Activated naive CD8-positive, alpha-beta T cell treated with anti-CD3 and anti-CD28 coated beads, Interleukin-2, amount 50 U/mL, for 16 hours (primary cell): ENCODE results near the gene SKP2.
A peak's percentile ranks its signal among the peaks of the same experiment; 100 is the strongest.
"Not testable (repeated sequence)": the region's sequence is repeated elsewhere in the genome, so short reads cannot be mapped to it uniquely, and the experiment has no call there.

Experiments
- DNase-seq: peaks from one replicate; pipeline ENCODE4 v3.0.0-alpha.2; 2020; ENCODE audit warnings: low read depth, low spot score

The SKP2 gene

DNA sequence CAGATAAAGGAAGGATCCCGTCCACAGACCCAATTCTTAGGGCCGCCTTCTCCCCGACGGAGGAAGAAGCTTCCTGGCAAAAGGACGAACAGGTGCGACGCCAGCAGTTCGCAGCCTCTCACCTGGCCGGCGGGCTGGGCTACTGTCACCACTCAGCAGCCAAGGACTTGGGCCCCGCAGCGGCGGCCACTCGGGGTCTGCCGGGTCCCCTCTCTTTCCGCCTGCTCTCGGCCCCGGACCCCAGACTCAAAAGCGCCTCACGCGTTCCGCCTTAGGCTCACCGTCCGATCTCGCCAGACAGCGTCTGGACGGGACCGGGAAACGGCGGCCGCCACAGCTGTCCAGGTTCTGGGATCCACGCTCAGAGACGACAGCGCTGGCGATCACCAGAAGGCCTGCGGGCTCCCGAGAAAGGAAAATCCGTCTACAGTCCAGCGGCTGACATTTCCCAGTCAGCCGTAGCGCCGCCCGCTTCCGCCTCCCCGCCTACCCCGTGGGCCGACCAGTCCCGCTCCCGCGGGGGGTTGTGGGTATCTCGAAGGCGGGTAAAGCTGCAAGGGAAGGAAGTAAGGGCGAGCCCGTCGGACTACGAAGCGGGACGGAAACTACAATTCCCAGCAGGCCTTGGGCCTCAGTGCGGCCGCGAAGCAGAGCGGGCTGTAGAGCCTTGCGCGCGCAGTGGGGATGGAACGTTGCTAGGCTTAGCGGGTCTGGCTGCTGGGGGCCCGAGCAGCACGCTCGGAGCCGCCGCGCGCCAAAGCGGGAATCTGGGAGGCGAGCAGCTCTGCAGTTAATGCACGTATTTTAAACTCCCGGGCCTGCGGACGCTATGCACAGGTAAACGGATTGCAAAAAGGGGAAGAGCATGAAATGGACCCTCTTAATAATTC, at the start of gene SKP2, which contains the start of gene LMBRD2:
Gene SKP2, plus strand, starts transcription at position 678 of the 890 bp plus-strand sequence. Its CDS starts 152 bp downstream, at position 830.
Gene LMBRD2, minus strand, starts transcription at position 454 of the 890 bp plus-strand sequence. CDS start 8,538 bp downstream, outside the sequence.
- peak; percentile 96 for DNase-seq

DNA sequence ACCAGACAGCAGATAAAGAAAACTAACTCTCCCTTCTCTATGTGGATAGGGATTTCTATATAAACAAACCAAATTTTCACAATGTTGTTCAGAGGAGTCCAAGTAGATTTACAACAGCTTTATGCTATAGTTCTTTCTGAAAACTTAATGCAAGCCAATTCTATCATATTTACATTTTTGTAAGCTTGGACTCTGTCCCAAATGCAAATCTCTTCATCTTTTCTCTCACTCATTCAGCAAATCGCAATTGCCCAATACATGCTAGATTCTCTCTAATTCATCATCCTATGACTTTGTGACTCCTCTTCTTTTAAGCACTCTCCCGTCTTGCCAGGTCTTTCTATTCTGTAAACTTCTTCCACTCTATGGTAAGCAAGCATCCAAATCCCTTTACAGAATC, 46.1 kb upstream of the SKP2 start:
- no peak for DNase-seq

- DNase-seq = no peak
Measured at GRCh38 chr5:36108758-36109460, 43.0 kb upstream of the SKP2 start.

DNA sequence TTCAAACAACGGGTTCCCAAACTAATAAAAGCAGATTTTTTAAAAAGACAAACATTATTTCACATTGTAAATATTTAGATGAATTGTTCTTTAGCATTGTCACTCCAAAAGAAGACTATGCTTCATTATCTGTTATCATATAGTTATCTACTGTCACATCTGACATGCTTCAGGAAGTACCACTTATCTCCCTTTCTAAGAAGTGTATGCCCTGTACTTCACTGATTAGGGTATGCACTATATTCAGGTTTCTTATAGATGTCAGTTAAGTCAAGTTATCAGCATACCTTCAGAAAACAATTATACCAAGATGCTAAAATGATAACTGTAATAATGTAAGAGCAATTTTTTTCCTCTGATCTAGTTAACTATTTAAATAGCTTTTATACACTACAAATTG, 40.7 kb upstream of the SKP2 start:
- no peak for DNase-seq

DNA sequence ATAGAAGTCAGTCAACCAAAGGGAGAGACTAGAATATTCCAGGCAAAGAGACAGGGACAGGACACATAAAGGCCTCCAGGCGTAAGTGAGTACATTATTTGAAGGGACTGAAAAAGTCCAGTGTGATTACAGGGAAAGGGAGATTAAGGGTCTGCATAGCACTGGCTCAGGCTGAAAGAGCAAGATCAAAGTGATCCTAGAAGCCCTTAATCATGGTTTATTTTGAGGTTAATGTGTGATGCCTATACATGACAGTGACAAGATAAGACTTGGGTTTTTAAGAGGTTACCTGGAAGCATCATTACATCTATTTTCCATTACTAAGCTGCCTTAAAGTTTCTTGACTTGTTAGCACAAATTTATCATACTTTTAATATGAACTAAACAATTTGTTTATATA, 26.0 kb upstream of the SKP2 start:
- no peak for DNase-seq

- DNase-seq = no peak
Measured at GRCh38 chr5:36128795-36129194, 23.1 kb upstream of the SKP2 start.

DNA sequence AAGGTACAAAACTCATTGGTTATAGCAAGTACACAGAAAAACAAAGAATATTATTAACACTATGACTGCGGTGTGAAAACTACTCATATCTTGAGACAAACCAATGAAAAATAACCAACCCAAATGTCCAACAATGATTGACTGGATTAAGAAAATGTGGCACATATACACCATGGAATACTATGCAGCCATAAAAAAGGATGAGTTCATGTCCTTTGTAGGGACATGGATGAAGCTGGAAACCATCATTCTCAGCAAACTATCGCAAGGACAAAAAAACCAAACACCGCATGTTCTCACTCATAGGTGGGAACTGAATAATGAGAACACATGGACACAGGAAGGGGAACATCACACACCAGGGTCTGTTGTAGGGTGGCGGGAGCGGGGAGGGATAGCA, 22.2 kb upstream of the SKP2 start:
- not testable (repeated sequence) for DNase-seq

DNA sequence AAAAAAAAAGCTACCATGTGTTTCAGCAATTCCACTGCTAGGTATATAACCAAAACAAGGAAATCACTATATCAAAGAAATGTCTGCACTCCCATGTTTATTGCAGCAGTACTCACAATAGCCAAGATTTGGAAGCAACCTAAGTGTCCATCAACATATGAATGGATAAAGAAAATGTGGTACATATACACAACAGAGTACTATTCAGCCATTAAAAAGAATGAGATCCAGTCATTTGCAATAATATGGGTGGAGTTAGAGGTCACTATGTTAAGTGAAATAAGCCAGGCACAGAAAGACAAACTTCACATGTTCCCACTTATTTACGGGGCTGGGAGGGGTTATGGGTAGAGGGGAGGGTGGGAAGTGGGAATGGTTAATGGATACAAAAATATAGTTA, 18.9 kb upstream of the SKP2 start:
- not testable (repeated sequence) for DNase-seq

DNA sequence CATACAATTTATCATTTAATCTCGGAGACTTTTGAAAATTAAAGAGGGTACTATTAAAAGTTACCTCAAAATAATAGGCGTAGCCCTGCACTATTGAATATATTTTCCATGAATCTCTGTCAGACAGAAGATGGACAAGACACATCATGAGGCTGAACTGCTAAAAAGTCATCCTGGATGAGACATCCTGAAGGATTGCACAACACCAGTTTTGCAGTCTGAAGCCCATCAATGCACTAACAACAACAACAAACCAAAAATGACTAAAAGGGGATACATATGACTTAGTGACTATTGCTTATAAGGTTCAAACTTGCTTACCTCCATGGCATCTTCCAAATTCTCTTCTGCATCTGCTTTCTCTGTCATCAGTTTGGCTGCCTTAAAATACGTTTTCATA, 15.9 kb upstream of the SKP2 start:
- DNase-seq = no peak

DNA sequence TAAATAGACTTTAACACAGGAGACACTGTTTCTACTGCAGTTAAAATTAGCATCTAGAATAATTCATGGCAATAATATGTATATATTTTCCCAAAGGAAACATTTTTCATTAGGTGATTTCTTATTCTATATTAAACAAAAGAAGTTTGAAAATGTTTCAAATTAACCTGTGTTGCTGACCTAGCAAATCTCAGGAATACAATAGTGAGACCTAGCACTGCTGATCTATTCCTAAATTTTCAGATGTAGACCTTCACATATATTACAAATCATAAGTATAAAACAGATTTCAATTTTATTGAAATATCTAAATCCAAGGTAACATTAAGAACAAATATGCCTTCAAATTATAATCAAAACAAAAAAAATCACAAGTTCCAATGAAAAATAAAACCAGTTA, 15.3 kb upstream of the SKP2 start:
- no peak for DNase-seq

GRCh38 chr5:36138900-36139683, 12.8 kb upstream of the SKP2 start:
- no peak for DNase-seq

DNA sequence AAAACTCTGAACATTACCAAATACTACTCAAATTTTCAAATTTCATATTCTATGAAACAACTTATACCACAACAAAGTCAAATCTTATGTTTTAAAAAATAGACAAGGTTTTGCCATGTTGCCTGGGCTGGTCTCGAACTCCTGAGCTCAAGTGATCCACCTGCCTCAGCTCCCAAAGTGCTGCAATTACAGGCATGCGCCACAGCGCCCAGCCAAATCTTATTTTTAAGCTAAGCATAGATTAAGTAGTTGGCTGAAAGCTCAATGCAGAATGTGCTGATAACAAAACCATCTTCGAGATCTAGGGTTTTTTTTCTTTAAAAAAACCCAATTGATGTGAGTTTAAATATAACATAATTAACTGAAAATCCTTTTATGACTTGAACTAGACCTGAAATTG, 6.6 kb upstream of the SKP2 start:
- no peak for DNase-seq

DNA sequence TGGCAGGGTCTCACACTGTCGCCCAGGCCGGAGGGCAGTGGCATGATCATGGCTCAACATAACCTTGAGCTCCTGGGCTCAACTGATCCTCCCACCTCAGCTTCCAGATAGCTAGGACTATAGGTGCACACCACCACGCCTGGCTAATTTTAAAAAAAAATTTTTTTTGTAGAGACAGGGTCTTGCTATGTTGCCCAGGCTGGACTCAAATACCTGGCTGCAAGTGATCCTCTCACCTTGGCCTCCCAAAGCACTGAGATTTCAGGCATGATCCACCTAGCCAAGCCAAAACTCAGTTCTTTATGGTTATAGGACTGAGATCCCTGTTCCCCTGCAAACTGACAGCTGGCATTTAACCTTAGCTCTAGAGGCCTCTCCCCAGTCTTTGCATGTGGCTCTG, 5.5 kb upstream of the SKP2 start:
- DNase-seq = no peak

GRCh38 chr5:36147681-36148080, 4.2 kb upstream of the SKP2 start:
- DNase-seq = no peak

DNA sequence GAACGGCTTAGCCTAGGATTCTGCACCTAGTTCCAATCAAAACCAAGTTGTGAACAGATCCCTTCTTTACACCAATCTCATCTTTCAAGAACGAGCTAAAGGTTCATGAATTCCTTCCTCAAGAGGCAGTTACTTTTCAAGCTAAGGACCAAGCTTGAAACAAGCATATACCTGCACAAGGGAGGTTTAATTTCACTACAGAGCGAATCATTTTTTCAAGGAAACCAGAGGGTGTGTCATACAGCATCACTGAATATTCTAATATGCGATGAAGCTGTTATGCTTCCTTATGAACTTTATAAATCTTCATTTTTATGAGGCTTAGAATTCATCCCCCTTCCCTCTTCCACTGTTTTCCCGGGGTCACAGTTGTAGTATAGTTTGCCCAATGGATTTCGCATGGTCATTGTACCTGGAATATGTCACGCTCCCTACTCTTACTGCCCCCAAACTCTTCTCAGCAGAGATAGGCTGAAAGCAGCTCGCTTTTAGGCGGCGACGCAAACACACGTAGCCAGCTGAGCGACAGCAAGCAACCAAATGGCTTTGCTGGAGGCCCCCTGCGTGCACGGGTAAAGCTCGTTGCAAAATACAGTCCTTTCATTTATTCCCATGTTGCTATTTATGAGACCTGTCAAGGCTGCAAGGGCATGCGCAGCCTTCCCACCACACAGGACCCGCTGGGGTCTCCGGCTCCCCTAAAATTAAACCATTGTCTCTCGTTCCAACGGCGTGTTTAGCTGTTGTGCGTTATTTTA, 1.1 kb upstream of the SKP2 start:
- DNase-seq = no peak

DNA sequence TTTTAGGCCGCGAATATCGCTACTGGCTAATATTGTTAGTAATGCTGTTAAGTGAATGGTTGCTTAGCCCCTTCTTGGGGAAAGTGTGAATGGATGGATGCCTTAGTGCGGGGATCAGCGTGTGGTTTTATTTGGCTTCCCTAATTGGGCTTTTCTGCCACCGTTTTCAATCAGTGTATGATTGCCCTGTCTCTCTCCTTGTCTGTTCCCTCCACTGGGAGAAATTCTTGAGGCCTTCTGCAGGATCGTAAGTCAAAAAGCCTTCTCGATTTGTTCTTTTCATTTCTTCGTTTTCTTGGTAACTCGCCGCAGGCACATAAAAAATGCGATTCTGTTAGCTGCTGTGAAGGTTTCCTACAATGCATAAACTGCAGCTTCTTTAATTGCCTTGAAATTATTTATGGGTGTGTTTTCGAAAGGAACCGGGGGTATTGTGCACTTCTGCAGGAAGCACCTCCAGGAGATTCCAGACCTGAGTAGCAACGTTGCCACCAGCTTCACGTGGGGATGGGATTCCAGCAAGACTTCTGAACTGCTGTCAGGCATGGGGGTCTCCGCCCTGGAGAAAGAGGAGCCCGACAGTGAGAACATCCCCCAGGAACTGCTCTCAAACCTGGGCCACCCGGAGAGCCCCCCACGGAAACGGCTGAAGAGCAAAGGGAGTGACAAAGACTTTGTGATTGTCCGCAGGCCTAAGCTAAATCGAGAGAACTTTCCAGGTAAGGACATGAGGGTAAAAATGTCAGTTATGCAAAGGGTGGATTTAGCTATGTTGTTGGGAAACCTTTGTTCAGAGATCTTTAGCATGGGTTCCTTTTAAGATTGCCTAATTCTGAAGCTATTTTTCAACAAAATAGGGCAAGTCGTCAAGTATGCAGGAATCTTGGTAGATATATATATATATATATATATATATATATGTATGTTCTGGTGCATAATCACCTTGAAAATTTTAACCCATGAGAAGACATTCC, 700 bp downstream of the SKP2 start:
- DNase-seq = no peak

- DNase-seq = no peak
Measured at GRCh38 chr5:36153298-36153677, 1.4 kb downstream of the SKP2 start.

DNA sequence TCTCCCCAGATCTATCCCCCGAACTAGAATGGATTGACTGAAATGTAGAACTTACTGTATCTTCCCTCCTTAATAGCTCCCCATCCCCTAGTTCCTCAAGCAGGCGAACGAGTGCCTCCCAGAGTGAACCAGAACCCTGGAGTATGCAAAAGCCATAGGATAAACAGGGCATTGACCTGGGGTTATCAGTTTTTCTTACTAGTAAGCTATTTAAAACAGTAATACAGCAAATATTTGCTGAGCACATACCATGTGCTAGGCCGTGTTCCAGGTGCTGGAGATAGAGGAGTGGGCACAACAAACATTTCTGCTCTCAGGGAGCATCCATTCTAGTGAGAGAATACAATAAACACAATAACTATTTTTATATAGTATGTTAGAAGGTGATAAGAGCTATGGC, 1.8 kb downstream of the SKP2 start:
- DNase-seq = no peak

- no peak for DNase-seq
Measured at GRCh38 chr5:36155291-36155690, 3.4 kb downstream of the SKP2 start.

- DNase-seq = no peak
Measured at GRCh38 chr5:36156121-36156601, 4.2 kb downstream of the SKP2 start.
